K562 (cell line): ENCODE data around the gene LONP1. TPM values are rescaled to one million over a fixed set of nuclear protein-coding genes. Genes with fewer than 3 reads are reported as not detected.
A peak's percentile ranks its signal among the peaks of the same experiment; 100 is the strongest.

Experiments
- ATAC-seq: fragments of 200-7000 bp; cut with Tn5 transposase; 3 replicates; pipeline ENCODE4 v1.9.1; 2020; ENCODE audit warnings: moderate library complexity
- BruUV-seq: library from RNA; stranded (reverse); fragments of 400-500 nt; replicated peaks from 2 replicates; lab custom pipeline; 2021; lab: Mats Ljungman, UMichigan
- CTCF ChIA-PET: fragments of 300-600 bp; formaldehyde crosslinking; extraction: SDS; loops from one replicate; lab custom pipeline; 2021; ENCODE audit warnings: low intra/inter-chr PET ratio; lab: Yijun Ruan, JAX
- POLR2A ChIA-PET: fragments of 300-600, 350-650 bp; sonication (Branson Sonifier 250); formaldehyde crosslinking; extraction: SDS; loops from one replicate; lab custom pipeline; 2021; ENCODE audit warnings: antibody characterized with exemption, inconsistent platforms; lab: Yijun Ruan, JAX
- DNase-seq, 4 experiments: peaks; one replicate each; pipeline versions ENCODE4 v3.0.0 to v3.0.0-alpha.2; 2011 to 2018; ENCODE audit warnings: low spot score in 3 of 4, mixed read lengths in 3 of 4; ENCODE audit errors: extremely low read depth in 1 of 4
- FAIRE-seq: peaks from 2 replicates; lab custom pipeline; 2011; peaks lifted over from hg19 to GRCh38; lab: Jason Lieb, UNC
- H2AFZ ChIP-seq: 2 replicates; pipeline ENCODE4 v1.6.0; 2011; ENCODE audit warnings: low read depth, low read length, control low read depth, inconsistent platforms
- H3K27ac ChIP-seq: fragments of 200-600 bp; 3 replicates; pipeline ENCODE4 v1.8.0; 2011; ENCODE audit warnings: low read depth, mild to moderate bottlenecking, control low read depth, inconsistent platforms, low read length, moderate library complexity, mixed read lengths; ENCODE audit errors: extremely low read depth
- H3K27me3 ChIP-seq, 2 experiments: fragments of 300-600 bp in 1 of 2; 2 replicates in 1 of 2; 3 replicates in 1 of 2; pipeline versions ENCODE4 v1.6.0 to v1.8.0; 2011; ENCODE audit warnings: inconsistent platforms in 2 of 2, low read length in 2 of 2, mild to moderate bottlenecking in 1 of 2, mixed read lengths in 1 of 2, moderate library complexity in 1 of 2; ENCODE audit not compliant: control insufficient read depth in 2 of 2, insufficient read depth in 2 of 2
- H3K36me3 ChIP-seq: fragments of 300-600 bp; 3 replicates; pipeline ENCODE4 v1.8.0; 2011; ENCODE audit warnings: mild to moderate bottlenecking, low read length, inconsistent platforms; ENCODE audit not compliant: control insufficient read depth, insufficient read depth
- H3K4me1 ChIP-seq, 2 experiments: fragments of 200-600 bp in 1 of 2; replicated peaks in 1 of 2; 2 replicates in 1 of 2; 3 replicates in 1 of 2; pipeline versions ENCODE4 v1.5.1 to v1.8.0; 2011; ENCODE audit warnings: inconsistent platforms in 2 of 2, low read length in 2 of 2, mild to moderate bottlenecking in 1 of 2, mixed read lengths in 1 of 2, moderate library complexity in 1 of 2; ENCODE audit not compliant: control insufficient read depth in 2 of 2, insufficient read depth in 2 of 2
- H3K4me2 ChIP-seq: 2 replicates; pipeline ENCODE4 v1.6.1; 2011; ENCODE audit warnings: low read length, control low read depth, inconsistent platforms, mixed read lengths; ENCODE audit not compliant: insufficient read depth
- H3K4me3 ChIP-seq: fragments of 200-600 bp; sonication (generic), shearing (Covaris generic); 2 replicates; pipeline ENCODE4 v1.5.1; 2016; ENCODE audit warnings: control low read depth, inconsistent platforms
- H3K79me2 ChIP-seq: fragments of 200-600 bp; 3 replicates; pipeline ENCODE4 v1.8.0; 2011; ENCODE audit warnings: low read length, inconsistent platforms; ENCODE audit not compliant: control insufficient read depth, insufficient read depth
- H3K9ac ChIP-seq, 2 experiments: 2 replicates each; pipeline versions ENCODE4 v1.6.0 to v1.6.1; 2011; ENCODE audit warnings: low read depth in 2 of 2, low read length in 2 of 2, control low read depth in 1 of 2, inconsistent platforms in 1 of 2, mild to moderate bottlenecking in 1 of 2, mixed read lengths in 1 of 2; ENCODE audit not compliant: insufficient read depth in 1 of 2
- H3K9me1 ChIP-seq: one replicate; pipeline ENCODE4 v1.6.0; 2011; ENCODE audit warnings: inconsistent platforms, mild to moderate bottlenecking, low read length, moderate library complexity; ENCODE audit not compliant: control insufficient read depth, insufficient read depth
- H3K9me3 ChIP-seq: replicated peaks from 2 replicates; pipeline ENCODE4 v1.5.1; 2011; ENCODE audit warnings: low read depth, low read length, inconsistent platforms; ENCODE audit not compliant: control insufficient read depth, insufficient read depth
- H4K20me1 ChIP-seq: replicated peaks from 2 replicates; pipeline ENCODE4 v1.6.1; 2011; ENCODE audit warnings: low read length, inconsistent platforms, mixed read lengths; ENCODE audit not compliant: control insufficient read depth, insufficient read depth
- EWSR1 ChIP-seq: fragments of 450-650 bp; IDR thresholded peaks from 2 replicates; pipeline ENCODE4 v1.6.1; 2018; ENCODE audit warnings: borderline replicate concordance, mild to moderate bottlenecking, low read depth, moderate library complexity; ENCODE audit not compliant: partially characterized antibody
- HDAC2 ChIP-seq: fragments of 450-650 bp; IDR thresholded peaks from 2 replicates; pipeline ENCODE4 v1.6.1; 2016; ENCODE audit warnings: mild to moderate bottlenecking
- MBD2 ChIP-seq: sonication (generic); IDR thresholded peaks from 2 replicates; pipeline ENCODE4 v1.6.1; 2016; ENCODE audit warnings: low read depth, borderline replicate concordance
- SAP30 ChIP-seq: fragments of 200-600 bp; sonication (generic); IDR thresholded peaks from 2 replicates; pipeline ENCODE4 v1.6.1; 2012; ENCODE audit warnings: borderline replicate concordance, low read depth, mild to moderate bottlenecking, moderate library complexity, low read length, control low read depth, inconsistent platforms; ENCODE audit not compliant: insufficient read depth, poor library complexity, severe bottlenecking
- SMARCA4 ChIP-seq: fragments of 450-650 bp; IDR thresholded peaks from 2 replicates; pipeline ENCODE4 v1.6.1; 2016
- SMARCE1 ChIP-seq: fragments of 450-650 bp; IDR thresholded peaks from 2 replicates; pipeline ENCODE4 v1.7.1; 2016; ENCODE audit warnings: mild to moderate bottlenecking
- SUPT5H ChIP-seq: fragments of 450-650 bp; IDR thresholded peaks from 2 replicates; pipeline ENCODE4 v1.6.1; 2016
- WGBS: fragments of 100-300 bp; shearing (Covaris generic); methylation state at CpG from one replicate; pipeline ENCODE4 v1.1.6; 2016; ENCODE audit warnings: low coverage, mixed read lengths; ENCODE audit not compliant: insufficient coverage; ENCODE audit errors: missing lambda C conversion rate; 5-methylcytosine and 5-hydroxymethylcytosine counted together
- in situ Hi-C: fragments of 300-500 bp; cut with MboI; formaldehyde crosslinking; loops from 4 replicates; pipeline ENCODE4 v1.15.0; 2018; ENCODE audit warnings: inconsistent platforms, mixed read lengths
- intact Hi-C: fragments of 100-400 bp; cut with micrococcal nuclease; formaldehyde crosslinking; loops from 2 replicates; pipeline ENCODE4 v1.14.2; 2022
- polyA plus RNA-seq, 8 experiments: library from polyadenylated mRNA; depleted of rRNA in 4 of 8; stranded (reverse) in 5 of 8; unstranded in 3 of 8; fragments of >200 nt; fragmentation: Nextera tagmentation in 2 of 8; fragmentation: Illumina TruSeq in 1 of 8; extraction: Ambion mirVana in 2 of 8; extraction: Trizol in 1 of 8; gene quantifications; 2 replicates each; pipeline versions ENCODE4 v1.2.1 to v1.2.3, GENCODE V29; 2011 to 2014; ENCODE audit warnings: inconsistent platforms in 1 of 8, missing spikeins in 1 of 8
- total RNA-seq, 7 experiments: library from RNA; depleted of rRNA in 6 of 7; stranded (reverse); fragments of >200 nt in 6 of 7; fragmentation: Illumina TruSeq in 2 of 7; extraction: Trizol in 2 of 7; gene quantifications; 2 replicates each; pipeline versions ENCODE4 v1.2.1 to v1.2.3, GENCODE V29; 2011 to 2021; ENCODE audit warnings: low replicate concordance in 1 of 7
- TF ChIP-seq, protein P1 (sequence below): fragments of 450-650 bp; conservative IDR thresholded peaks from 2 replicates; pipeline ENCODE4 v1.6.1; 2016; ENCODE audit warnings: missing genetic modification characterization, low read depth, mild to moderate bottlenecking, missing compliant biosample characterization, moderate library complexity
- TF ChIP-seq, protein P2 (sequence below): fragments of 450-650 bp; formaldehyde crosslinking; IDR thresholded peaks from 2 replicates; pipeline ENCODE4 v1.4.0; 2020; ENCODE audit warnings: mild to moderate bottlenecking
- TF ChIP-seq, protein P3 (sequence below): fragments of 450-650 bp; IDR thresholded peaks from 2 replicates; pipeline ENCODE4 v1.6.1; 2018; ENCODE audit not compliant: partially characterized antibody
- TF ChIP-seq, protein P4 (sequence below): IDR thresholded peaks from 2 replicates; pipeline ENCODE4 v1.6.1; 2016; ENCODE audit warnings: missing genetic modification characterization, missing compliant biosample characterization

LONP1 gene
- total and polyA plus RNA-seq, 9 of the 15 experiments (the other 6 are each of a cell fraction or from before 2014, with no cell fraction given) = 1.1 to 238 (median 84.5) TPM

GRCh38 chr19:5667751-5668271 lies 52.1 kb downstream of the LONP1 start (continued):
- TF ChIP-seq, protein P1, sequence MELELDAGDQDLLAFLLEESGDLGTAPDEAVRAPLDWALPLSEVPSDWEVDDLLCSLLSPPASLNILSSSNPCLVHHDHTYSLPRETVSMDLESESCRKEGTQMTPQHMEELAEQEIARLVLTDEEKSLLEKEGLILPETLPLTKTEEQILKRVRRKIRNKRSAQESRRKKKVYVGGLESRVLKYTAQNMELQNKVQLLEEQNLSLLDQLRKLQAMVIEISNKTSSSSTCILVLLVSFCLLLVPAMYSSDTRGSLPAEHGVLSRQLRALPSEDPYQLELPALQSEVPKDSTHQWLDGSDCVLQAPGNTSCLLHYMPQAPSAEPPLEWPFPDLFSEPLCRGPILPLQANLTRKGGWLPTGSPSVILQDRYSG = no peak
- TF ChIP-seq, protein P2, sequence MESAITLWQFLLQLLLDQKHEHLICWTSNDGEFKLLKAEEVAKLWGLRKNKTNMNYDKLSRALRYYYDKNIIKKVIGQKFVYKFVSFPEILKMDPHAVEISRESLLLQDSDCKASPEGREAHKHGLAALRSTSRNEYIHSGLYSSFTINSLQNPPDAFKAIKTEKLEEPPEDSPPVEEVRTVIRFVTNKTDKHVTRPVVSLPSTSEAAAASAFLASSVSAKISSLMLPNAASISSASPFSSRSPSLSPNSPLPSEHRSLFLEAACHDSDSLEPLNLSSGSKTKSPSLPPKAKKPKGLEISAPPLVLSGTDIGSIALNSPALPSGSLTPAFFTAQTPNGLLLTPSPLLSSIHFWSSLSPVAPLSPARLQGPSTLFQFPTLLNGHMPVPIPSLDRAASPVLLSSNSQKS (CRISPR knock-in tag) = no peak
- TF ChIP-seq MBD2 (no peak), SUPT5H (peak; percentile 33; the same call in 1 of the 2 replicates)
- TF ChIP-seq, all 486 proteins: peak for 3

DNA sequence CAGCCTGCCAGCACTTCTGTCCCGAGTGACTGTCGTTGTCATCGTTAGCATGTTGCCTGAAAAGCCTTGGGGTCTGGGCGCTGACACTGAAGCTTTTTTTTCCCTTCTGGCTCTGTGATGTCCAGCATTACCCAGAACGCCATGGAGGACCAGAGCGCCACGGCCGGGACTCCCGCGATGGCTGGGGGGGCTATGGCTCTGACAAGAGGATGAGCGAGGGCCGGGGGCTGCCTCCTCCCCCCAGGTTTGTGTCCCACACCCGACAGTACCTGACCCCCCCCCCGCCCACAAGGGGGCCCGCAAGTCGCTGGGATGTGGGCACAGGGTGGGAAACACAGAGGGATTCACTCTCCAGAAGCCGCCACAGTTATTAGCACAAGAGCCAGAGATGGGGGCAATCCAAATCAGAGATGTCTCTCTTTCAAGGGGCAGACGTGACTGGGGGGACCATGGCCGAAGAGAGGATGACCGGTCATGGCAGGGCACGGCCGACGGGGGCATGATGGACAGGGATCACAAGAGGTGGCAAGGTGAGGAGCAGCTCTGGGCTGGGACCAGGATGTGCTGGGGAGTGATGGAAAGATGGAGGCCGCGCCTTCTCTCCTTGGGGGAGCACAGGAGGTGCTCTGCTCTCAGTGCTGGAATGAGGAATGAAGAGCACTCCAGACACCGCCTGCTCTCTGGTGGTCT lies 52.9 kb downstream of the LONP1 start:
- 92% methylated on average over 17 of the region's 26 CpGs for WGBS
- FAIRE-seq (no peak), ATAC-seq (no peak), DNase-seq (no peak)
- Histone ChIP-seq H3K36me3 (peaks cover 75% of the 10 kb centered on the region), H3K4me1 (peaks cover 0 to 9% of the 10 kb centered on the region in 2 experiments; a peak in 2 of 5 replicates), H3K9ac (peak overlapping the region in 1 of 2 experiments; percentile 18; a peak in 1 of 4 replicates), H3K4me2 (no peak overlapping the region), H3K79me2 (no peaks in the 10 kb centered on the region), H3K9me3 (no peaks in the 10 kb centered on the region), H3K27ac (no peak overlapping the region), H4K20me1 (no peaks in the 10 kb centered on the region; the same call in 1 of the 2 replicates), H3K9me1 (peaks cover 2% of the 10 kb centered on the region), H2AFZ (no peak overlapping the region), H3K27me3 (no peaks in the 10 kb centered on the region), H3K4me3 (no peak overlapping the region)
- BruUV-seq = no TSS peak
- intact Hi-C loops (no loop called here), in situ Hi-C loops (no loop called here)
- ChIA-PET POLR2A (interaction anchor here (1.2 kb wide), 1 partner anchor 9 kb away, joined by 3 read pairs; no protein-coding TSS in a partner anchor), CTCF (no interaction called here)
- TF ChIP-seq SMARCE1 (no peak), HDAC2 (no peak), EWSR1 (no peak), SMARCA4 (no peak), SAP30 (no peak)
- TF ChIP-seq, protein P3, sequence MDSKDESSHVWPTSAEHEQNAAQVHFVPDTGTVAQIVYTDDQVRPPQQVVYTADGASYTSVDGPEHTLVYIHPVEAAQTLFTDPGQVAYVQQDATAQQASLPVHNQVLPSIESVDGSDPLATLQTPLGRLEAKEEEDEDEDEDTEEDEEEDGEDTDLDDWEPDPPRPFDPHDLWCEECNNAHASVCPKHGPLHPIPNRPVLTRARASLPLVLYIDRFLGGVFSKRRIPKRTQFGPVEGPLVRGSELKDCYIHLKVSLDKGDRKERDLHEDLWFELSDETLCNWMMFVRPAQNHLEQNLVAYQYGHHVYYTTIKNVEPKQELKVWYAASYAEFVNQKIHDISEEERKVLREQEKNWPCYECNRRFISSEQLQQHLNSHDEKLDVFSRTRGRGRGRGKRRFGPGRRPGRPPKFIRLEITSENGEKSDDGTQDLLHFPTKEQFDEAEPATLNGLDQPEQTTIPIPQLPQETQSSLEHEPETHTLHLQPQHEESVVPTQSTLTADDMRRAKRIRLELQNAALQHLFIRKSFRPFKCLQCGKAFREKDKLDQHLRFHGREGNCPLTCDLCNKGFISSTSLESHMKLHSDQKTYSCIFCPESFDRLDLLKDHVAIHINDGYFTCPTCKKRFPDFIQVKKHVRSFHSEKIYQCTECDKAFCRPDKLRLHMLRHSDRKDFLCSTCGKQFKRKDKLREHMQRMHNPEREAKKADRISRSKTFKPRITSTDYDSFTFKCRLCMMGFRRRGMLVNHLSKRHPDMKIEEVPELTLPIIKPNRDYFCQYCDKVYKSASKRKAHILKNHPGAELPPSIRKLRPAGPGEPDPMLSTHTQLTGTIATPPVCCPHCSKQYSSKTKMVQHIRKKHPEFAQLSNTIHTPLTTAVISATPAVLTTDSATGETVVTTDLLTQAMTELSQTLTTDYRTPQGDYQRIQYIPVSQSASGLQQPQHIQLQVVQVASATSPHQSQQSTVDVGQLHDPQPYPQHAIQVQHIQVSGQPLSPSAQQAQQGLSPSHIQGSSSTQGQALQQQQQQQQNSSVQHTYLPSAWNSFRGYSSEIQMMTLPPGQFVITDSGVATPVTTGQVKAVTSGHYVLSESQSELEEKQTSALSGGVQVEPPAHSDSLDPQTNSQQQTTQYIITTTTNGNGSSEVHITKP = no peak
- TF ChIP-seq, protein P4, sequence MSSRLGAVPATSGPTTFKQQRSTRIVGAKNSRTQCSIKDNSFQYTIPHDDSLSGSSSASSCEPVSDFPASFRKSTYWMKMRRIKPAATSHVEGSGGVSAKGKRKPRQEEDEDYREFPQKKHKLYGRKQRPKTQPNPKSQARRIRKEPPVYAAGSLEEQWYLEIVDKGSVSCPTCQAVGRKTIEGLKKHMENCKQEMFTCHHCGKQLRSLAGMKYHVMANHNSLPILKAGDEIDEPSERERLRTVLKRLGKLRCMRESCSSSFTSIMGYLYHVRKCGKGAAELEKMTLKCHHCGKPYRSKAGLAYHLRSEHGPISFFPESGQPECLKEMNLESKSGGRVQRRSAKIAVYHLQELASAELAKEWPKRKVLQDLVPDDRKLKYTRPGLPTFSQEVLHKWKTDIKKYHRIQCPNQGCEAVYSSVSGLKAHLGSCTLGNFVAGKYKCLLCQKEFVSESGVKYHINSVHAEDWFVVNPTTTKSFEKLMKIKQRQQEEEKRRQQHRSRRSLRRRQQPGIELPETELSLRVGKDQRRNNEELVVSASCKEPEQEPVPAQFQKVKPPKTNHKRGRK (tag) = no peak
